Neural progenitor cell (in vitro differentiated cells): ENCODE data around the gene SLFN13.

Source experiments
- EZH2 ChIP-seq: fragments of 200-600 bp; sonication (generic); IDR thresholded peaks from 2 replicates; pipeline ENCODE4 v1.6.1; 2017; ENCODE audit warnings: antibody characterized with exemption, mild to moderate bottlenecking, moderate library complexity
- EZH2phosphoT487 ChIP-seq: fragments of 200-600 bp; sonication (generic); IDR thresholded peaks from 2 replicates; pipeline ENCODE4 v1.6.1; 2017; ENCODE audit warnings: antibody characterized with exemption
- TF ChIP-seq, protein P1 (sequence below): fragments of 200-600 bp; sonication (generic); IDR thresholded peaks from 2 replicates; pipeline ENCODE4 v1.5.1; 2017; ENCODE audit warnings: antibody characterized with exemption, mild to moderate bottlenecking

DNA sequence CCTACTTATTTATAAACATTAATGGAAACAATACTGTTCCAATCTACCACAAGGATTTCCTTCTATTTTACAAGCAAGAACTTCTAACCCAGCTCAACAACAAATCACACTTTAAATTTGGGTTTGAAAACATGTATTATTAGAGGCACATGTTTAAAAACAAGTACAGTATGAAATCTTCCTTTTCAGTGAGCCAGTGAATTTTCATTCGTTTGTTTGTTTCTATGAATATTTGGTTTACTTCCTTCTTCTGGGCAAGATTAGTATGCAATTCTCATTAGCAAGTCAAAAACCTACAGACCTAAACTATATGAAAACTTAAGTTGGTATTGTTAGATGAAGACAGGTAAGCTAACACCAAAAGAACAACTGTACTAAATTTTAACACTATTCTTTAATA, 42.0 kb downstream of the SLFN13 start:
- TF ChIP-seq, protein P1, sequence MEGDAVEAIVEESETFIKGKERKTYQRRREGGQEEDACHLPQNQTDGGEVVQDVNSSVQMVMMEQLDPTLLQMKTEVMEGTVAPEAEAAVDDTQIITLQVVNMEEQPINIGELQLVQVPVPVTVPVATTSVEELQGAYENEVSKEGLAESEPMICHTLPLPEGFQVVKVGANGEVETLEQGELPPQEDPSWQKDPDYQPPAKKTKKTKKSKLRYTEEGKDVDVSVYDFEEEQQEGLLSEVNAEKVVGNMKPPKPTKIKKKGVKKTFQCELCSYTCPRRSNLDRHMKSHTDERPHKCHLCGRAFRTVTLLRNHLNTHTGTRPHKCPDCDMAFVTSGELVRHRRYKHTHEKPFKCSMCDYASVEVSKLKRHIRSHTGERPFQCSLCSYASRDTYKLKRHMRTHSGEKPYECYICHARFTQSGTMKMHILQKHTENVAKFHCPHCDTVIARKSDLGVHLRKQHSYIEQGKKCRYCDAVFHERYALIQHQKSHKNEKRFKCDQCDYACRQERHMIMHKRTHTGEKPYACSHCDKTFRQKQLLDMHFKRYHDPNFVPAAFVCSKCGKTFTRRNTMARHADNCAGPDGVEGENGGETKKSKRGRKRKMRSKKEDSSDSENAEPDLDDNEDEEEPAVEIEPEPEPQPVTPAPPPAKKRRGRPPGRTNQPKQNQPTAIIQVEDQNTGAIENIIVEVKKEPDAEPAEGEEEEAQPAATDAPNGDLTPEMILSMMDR: no peak
- TF ChIP-seq EZH2: no peak
- TF ChIP-seq EZH2phosphoT487: no peak
